Mesodermal cell (in vitro differentiated cells): ENCODE results near the gene NDUFB6.
"Not testable (repeated sequence)": the region's sequence is repeated elsewhere in the genome, so short reads cannot be mapped to it uniquely, and the experiment has no call there.

Source experiments
- H3K27ac ChIP-seq: 2 replicates; pipeline ENCODE4 v1.7.0; 2013; ENCODE audit warnings: mild to moderate bottlenecking, low read depth, low read length, moderate library complexity; ENCODE audit not compliant: severe bottlenecking
- H3K36me3 ChIP-seq: 2 replicates; pipeline ENCODE4 v1.7.1; 2013; ENCODE audit warnings: mild to moderate bottlenecking, low read length, moderate library complexity; ENCODE audit not compliant: control insufficient read depth, insufficient read depth
- H3K4me1 ChIP-seq: one replicate; pipeline ENCODE4 v1.7.1; 2013; ENCODE audit warnings: mild to moderate bottlenecking, low read length; ENCODE audit not compliant: insufficient read depth, control insufficient read depth, poor library complexity, severe bottlenecking
- H3K4me3 ChIP-seq: 2 replicates; pipeline ENCODE4 v1.7.0; 2013; ENCODE audit warnings: low read length, control low read depth, mild to moderate bottlenecking; ENCODE audit not compliant: insufficient read depth, poor library complexity, severe bottlenecking; ENCODE audit errors: extremely low read depth
- H3K9me3 ChIP-seq: 2 replicates; pipeline ENCODE4 v1.7.1; 2013; ENCODE audit warnings: mild to moderate bottlenecking, low read length, moderate library complexity; ENCODE audit not compliant: control insufficient read depth
- WGBS, 2 experiments: methylation state at CpG; one replicate each; pipeline ENCODE4 v1.1.5; 2013; ENCODE audit warnings: missing lambda C conversion rate in 2 of 2; ENCODE audit not compliant: insufficient coverage in 2 of 2; 5-methylcytosine and 5-hydroxymethylcytosine counted together

The NDUFB6 gene

GRCh38 chr9:32548213-32548612 is 24.7 kb downstream of the NDUFB6 start:
- 97 to 99% methylated on average over 15 to 17 of the region's 20 CpGs for WGBS, 2 experiments
- not testable (repeated sequence) for H3K4me3 ChIP-seq

GRCh38 chr9:32545884-32546283 is 27.1 kb downstream of the NDUFB6 start:
- Histone ChIP-seq H3K36me3 (peaks cover 50% of the 10 kb centered on the region), H3K4me3 (no peak overlapping the region), H3K9me3 (no peaks in the 10 kb centered on the region), H3K27ac (no peak overlapping the region), H3K4me1 (no peaks in the 10 kb centered on the region)
- WGBS, 2 experiments = no CpG with 5 or more reads among the region's 1 CpG

More at GRCh38 chr9:32548213-32548612, 24.7 kb downstream of the NDUFB6 start:
- H3K36me3 ChIP-seq = peaks cover 29% of the 10 kb centered on the region
- not testable (repeated sequence) for H3K4me1 ChIP-seq, H3K9me3 ChIP-seq, H3K27ac ChIP-seq

GRCh38 chr9:32543047-32543446 is 29.9 kb downstream of the NDUFB6 start:
- 92 to 100% methylated on average over 3 of the region's 4 CpGs for WGBS, 2 experiments
- no peaks in the 10 kb centered on the region for H3K9me3 ChIP-seq
- peaks cover 53% of the 10 kb centered on the region for H3K36me3 ChIP-seq
- no peak overlapping the region for H3K27ac ChIP-seq
- H3K4me3 ChIP-seq = no peak overlapping the region
- H3K4me1 ChIP-seq = no peaks in the 10 kb centered on the region

GRCh38 chr9:32533816-32534215 is 39.1 kb downstream of the NDUFB6 start:
- 94 to 97% methylated on average over 3 to 4 of the region's 4 CpGs for WGBS, 2 experiments
- Histone ChIP-seq H3K9me3 (no peaks in the 10 kb centered on the region), H3K27ac (no peak overlapping the region), H3K4me1 (no peaks in the 10 kb centered on the region), H3K4me3 (no peak overlapping the region), H3K36me3 (peaks cover 9% of the 10 kb centered on the region)

- H3K27ac ChIP-seq = no peak overlapping the region
- no peaks in the 10 kb centered on the region for H3K9me3 ChIP-seq
- 91 to 92% methylated on average over 3 of the region's 6 CpGs for WGBS, 2 experiments
- no peaks in the 10 kb centered on the region for H3K4me1 ChIP-seq
- peaks cover 6% of the 10 kb centered on the region for H3K36me3 ChIP-seq
- H3K4me3 ChIP-seq = no peak overlapping the region
Measured at GRCh38 chr9:32533336-32533735, 39.6 kb downstream of the NDUFB6 start.

- Histone ChIP-seq H3K9me3 (no peaks in the 10 kb centered on the region), H3K4me3 (peak overlapping the region; percentile 56), H3K4me1 (peaks cover 7% of the 10 kb centered on the region), H3K27ac (no peak overlapping the region), H3K36me3 (no peaks in the 10 kb centered on the region)
- no CpG with 5 or more reads among the region's 2 CpGs for WGBS, 2 experiments
Measured at GRCh38 chr9:32526707-32527048, 46.3 kb downstream of the NDUFB6 start.

GRCh38 chr9:32526041-32526706 is 46.8 kb downstream of the NDUFB6 start, which contains the start of gene RIGI:
TSS of gene RIGI (minus strand) at chr9:32526196. CDS start at chr9:32526166, 30 bp downstream.
- H3K36me3 ChIP-seq = no peaks in the 10 kb centered on the region
- WGBS, 2 experiments = 1 to 2% methylated on average over 19 to 27 of the region's 37 CpGs
- H3K4me3 ChIP-seq = peak within 1 kb of the TSS; percentile 56
- no peaks in the 10 kb centered on the region for H3K9me3 ChIP-seq
- H3K27ac ChIP-seq = peak within 1 kb of the TSS; percentile 76
- H3K4me1 ChIP-seq = peaks cover 7% of the 10 kb centered on the region

GRCh38 chr9:32525709-32526030 is 47.3 kb downstream of the NDUFB6 start:
- Histone ChIP-seq H3K36me3 (no peaks in the 10 kb centered on the region), H3K4me3 (peak overlapping the region; percentile 56), H3K4me1 (peaks cover 7% of the 10 kb centered on the region), H3K27ac (peak overlapping the region; percentile 76), H3K9me3 (no peaks in the 10 kb centered on the region)
- 8% methylated on average over 2 of the region's 4 CpGs; no CpG with 5 or more reads in 1 of the 2 experiments for WGBS, 2 experiments

GRCh38 chr9:32524892-32525708 is 47.9 kb downstream of the NDUFB6 start:
- no peaks in the 10 kb centered on the region for H3K36me3 ChIP-seq
- H3K4me1 ChIP-seq = peaks cover 7% of the 10 kb centered on the region
- H3K27ac ChIP-seq = no peak overlapping the region
- no peaks in the 10 kb centered on the region for H3K9me3 ChIP-seq
- 90 to 93% methylated on average over 20 to 21 of the region's 22 CpGs for WGBS, 2 experiments
- peak overlapping the region; percentile 56 for H3K4me3 ChIP-seq

- H3K36me3 ChIP-seq, H3K27ac ChIP-seq, H3K9me3 ChIP-seq, H3K4me3 ChIP-seq, H3K4me1 ChIP-seq: not testable (repeated sequence)
- 92 to 93% methylated on average over 9 to 10 of the region's 11 CpGs for WGBS, 2 experiments
Measured at GRCh38 chr9:32524558-32524891, 48.4 kb downstream of the NDUFB6 start.

GRCh38 chr9:32523910-32524309 is 49.0 kb downstream of the NDUFB6 start:
- Histone ChIP-seq H3K27ac (no peak overlapping the region), H3K36me3 (no peaks in the 10 kb centered on the region), H3K9me3 (peaks cover under 1% of the 10 kb centered on the region), H3K4me3 (no peak overlapping the region), H3K4me1 (peaks cover 7% of the 10 kb centered on the region)
- WGBS, 2 experiments = no CpG with 5 or more reads among the region's 1 CpG
